GM18867 (cell line): ENCODE data around the gene DHX32.
"Not testable (repeated sequence)": the region's sequence is repeated elsewhere in the genome, so short reads cannot be mapped to it uniquely, and the experiment has no call there.

Experiments used
- ATAC-seq: cut with Tn5 transposase; IDR thresholded peaks from one replicate; pipeline ENCODE4 v1.9.1; 2021; ENCODE audit warnings: mild to moderate bottlenecking, moderate library complexity; ENCODE audit not compliant: unreplicated experiment

The DHX32 gene

DNA sequence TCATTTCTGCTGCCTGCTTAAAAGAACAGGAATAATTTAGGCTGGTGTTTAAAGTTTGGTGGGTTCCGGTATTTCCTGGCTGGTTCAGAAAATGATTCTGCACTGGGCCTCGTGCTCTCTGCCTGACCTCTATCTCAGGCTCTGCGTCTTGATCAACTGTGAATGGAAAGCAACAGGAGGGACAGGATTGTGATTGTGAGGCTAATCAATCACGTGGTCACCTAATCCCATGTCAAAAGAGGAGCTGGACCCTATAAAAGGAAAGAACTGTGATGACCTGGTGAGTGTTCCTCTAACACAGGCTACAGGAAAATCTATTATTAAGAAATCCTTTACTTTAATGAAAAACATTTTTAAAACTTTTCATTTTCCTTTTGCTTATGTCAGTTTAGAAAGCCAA is at the start of gene DHX32:
TSS of gene DHX32 (minus strand) at position 101 of the 400 bp plus-strand sequence. CDS start 468 bp downstream, outside the sequence.
- no peak for ATAC-seq

DNA sequence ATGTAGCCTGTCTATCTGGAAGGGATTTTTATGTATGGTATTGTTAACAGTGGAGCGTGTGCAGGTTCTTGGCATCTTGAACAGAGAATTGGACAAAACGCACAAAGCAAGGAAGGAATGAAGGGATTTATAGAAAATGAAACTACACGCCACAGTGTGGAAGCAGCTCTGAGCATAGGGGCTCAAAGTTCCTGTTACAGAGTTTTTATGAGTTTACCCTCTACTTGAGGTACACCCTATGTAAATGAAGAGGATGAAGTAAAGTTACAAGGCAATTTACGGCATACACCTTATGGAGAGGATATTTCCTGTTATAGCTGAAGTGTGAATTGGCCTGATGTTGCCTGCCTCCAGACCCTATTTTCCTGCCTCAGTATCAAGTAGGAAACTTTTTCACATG is 48.5 kb upstream of the DHX32 start:
- no peak for ATAC-seq

GRCh38 chr10:125928928-125929585 is 48.0 kb upstream of the DHX32 start:
- no peak for ATAC-seq

GRCh38 chr10:125927265-125927664 is 46.2 kb upstream of the DHX32 start:
- ATAC-seq = not testable (repeated sequence)

GRCh38 chr10:125926247-125926646 is 45.2 kb upstream of the DHX32 start:
- ATAC-seq = no peak

DNA sequence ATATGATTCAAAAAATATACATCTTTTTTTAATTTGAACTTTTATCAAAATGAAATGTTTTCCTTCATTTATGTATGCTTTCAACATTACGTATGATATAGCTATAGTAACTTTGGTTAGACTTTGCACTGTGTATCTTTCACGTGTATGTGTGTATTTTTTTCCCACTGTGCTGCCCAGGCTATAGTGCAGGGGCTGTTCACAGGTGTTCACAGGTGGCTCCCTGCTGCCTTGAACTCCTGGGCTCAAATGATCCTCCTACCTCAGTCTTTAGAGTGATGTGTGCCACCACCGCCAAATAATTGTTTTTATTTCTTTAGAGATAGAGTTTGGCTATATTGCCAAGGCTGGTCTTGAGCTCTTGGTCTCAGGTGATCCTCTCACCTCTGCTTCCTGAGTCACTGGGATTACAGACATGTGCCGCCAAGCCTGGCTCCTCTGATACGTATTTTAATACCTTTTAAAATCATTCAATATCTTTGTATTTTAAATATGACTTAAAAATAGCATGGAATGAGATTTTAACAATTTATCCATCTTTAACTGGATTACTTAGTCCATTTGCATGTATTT is 44.3 kb upstream of the DHX32 start:
- no peak for ATAC-seq

DNA sequence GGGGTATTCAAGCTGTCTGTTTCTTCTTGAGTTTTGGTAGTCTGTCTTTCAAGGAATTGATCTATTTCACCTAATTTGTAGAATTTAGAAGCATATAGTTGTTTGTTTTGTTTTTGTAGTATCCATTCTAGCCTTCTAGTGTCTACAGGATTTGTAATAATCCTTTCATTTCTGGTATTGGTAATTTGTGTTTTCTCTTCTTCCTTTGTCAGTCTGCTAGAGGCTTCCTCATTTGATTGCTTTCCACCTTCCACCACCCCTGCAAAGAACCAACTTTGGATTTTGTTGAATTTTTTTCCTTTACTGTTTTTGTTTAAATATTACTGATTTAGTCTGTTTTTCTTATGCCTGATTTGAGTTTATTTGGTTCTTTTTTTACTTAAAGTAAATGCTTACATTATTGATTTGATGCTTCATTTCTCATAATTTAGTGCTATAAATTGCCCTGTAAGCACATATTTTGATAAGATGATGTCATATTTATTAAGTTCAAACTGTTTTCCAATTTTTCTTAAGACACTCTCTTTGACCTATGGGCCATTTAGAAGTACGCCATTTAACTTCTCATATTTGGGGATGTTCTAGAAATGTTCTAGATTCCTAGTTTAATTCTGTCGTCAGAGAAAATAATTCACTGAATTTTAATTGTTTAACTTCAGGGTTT is 40.7 kb upstream of the DHX32 start:
- ATAC-seq = not testable (repeated sequence)

DNA sequence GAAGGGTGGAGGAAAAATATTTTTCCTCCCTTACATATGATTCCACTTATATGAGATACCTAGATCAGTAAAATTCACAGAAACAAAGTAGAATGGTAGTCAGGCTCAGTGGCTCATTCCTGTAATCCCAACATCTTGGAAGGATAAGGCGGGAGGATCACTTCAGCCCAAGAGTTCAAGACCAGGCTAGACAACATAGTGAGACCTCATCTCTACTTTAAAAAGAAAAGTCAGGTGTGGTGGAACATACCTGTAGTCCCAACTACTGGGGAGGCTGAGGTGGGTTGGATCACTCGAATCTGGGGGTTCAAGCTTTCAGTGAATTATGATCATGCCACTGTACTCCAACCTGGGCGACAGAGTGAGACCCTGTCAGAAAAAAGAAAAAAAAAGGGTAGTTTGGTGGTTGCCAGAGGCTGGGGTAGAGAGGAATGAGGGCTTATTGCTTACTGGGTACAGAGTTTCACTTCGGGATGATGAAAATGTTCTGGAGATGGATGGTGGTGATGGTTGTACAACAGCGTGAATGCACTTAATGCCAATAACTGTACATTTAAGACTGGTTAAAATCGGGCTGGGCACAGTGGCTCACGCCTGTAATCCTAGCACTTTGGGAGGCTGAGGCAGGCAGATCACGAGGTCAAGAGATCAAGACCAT is 36.7 kb upstream of the DHX32 start:
- not testable (repeated sequence) for ATAC-seq

DNA sequence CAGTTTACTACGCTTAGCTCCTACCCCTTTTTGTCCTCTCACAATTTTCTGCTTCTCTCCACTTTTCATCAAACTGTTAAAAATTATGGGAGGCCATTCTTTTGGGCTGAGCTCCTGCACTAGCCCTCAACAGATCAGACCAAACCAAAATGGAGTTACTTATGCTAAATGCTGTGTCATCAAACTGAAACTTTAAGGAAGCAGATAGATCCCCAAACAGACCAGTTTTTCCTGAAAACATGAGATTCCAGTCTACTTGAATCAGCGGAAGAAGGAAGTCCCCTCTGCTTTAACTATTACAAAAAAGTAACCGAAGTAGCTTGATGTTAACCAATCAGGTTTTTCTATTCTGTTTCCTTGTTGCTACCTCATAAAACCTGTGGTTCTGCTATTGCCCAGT is 35.9 kb upstream of the DHX32 start:
- ATAC-seq = no peak

DNA sequence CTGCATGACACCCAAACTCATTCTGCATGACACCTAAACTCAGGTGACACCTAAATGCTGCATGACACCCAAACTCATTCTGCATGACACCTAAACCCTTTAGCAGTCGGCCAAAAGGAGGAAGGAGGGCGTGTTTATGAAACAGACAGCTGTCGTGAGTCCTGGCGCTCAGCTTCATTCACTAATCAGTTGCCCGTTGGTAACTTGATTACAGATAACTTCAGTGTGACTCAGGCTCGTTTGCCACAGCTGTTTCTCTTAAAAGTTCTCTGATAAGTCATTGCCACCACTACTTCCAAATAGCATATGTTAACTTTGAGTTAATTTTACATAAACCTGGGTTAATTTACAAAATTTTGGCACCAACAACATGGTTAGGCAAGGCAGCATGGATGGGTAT is 32.2 kb upstream of the DHX32 start:
- ATAC-seq = not testable (repeated sequence)

DNA sequence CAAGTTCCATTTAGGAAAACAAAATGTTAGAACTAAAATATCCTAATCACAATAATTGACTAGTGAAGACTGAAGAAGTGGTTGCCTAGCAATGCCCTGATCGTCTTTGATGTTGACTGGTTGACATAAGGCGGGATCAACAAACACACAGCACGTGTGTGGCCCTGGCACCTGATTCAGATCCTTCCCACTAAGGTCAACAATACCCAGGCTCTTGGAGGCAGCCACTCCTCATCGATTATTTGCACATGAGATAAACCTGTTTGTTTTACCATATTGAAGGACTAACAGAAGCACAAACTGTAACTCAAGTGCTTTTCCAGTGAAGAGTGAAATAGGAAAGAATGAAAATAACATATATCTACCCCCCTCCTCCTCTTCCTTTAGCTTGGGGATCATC is 30.9 kb upstream of the DHX32 start:
- ATAC-seq = no peak

- no peak for ATAC-seq
Observed at GRCh38 chr10:125911145-125911544, 30.1 kb upstream of the DHX32 start.

DNA sequence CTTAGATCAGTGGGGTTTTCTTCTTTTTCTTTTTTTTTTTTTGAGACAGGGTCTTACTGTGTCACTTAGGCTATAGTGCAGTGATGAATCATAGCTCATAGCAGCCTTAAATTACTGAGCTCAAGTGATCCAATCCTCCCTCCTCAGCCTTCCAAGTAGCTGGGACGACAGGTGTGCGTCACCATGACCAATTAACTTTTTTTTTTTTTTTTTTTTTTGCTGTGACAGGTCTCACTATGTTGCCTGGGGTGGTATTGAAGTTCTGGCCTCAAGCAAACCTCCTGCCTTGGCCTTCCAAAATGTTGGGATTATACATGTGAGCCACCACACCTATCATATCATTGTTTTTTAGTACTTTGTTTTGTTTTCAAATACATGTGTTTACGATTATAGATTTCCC is 28.4 kb upstream of the DHX32 start:
- ATAC-seq = not testable (repeated sequence)

- not testable (repeated sequence) for ATAC-seq
Observed at GRCh38 chr10:125908813-125909212, 27.7 kb upstream of the DHX32 start.

DNA sequence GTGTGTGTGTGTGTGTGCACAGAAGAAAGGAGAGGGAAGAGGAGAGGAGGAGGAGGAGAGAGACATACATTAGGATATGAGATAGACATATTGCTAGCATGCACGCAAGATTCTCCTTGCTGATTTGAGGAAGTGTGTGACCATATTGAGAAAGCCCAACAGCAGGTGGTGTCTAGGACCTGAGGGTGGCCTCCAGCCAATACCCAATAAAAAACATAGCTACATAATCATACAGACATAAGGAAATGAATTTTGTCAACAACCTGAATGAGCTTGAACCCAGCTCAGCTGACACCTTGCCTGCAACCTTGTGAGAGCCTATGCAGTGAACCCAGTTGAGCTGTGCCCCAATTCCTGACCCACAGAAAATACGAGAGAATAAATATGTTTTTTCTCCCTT is 26.5 kb upstream of the DHX32 start:
- not testable (repeated sequence) for ATAC-seq

DNA sequence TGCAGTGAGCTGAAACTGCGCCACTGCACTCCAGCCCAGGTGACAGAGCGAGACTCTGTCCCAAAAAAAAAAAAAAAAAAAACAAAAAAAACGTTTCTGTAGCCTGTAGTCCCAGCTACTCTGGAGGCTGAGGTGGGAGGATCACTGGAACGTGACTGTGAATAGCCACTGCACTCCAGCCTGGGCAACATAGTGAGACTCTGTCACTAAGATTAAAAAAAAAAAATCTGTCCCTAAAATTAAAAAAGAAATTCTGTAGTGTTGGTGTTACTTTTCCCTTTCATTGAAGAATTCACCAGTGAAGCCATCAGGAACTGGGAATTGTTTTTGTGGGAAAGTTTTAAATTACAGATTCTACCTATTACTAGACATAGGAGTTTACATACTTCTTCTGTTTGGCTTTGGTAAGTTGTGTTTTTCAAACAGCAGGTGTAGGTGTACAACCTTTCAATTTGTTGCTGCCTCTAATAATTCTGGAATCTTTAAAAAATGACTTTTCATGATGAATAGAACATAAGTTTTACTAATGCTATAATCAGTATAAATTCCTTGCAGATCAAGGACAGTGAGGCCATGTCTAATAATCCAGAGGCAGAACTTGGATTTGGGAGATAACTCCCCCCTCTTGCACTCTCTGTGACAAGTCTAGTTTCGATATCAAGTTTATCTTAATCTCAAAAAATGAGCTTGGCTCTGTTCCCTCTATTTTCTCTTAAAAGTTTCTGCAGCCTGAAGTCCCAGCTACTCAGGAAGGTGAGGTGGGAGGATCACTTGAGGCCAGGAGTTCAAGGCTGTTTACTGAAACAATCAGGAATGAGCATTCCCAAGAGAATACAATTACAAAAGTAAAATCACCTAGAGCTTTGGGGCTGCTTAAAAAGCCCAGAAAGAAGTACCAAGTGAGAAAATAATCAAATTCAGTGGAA is 24.2 kb upstream of the DHX32 start:
- not testable (repeated sequence) for ATAC-seq

- ATAC-seq = not testable (repeated sequence)
Observed at GRCh38 chr10:125903135-125903640, 22.1 kb upstream of the DHX32 start.

- ATAC-seq = not testable (repeated sequence)
Observed at GRCh38 chr10:125900963-125901362, 19.9 kb upstream of the DHX32 start.

- ATAC-seq = not testable (repeated sequence)
Observed at GRCh38 chr10:125897317-125897716, 16.2 kb upstream of the DHX32 start.
